HepG2 (cell line): ENCODE data around the gene LILRB2. TPM values are rescaled to one million over a fixed set of nuclear protein-coding genes. Genes with fewer than 3 reads are reported as not detected.

Experiments
- ATAC-seq: fragments of 200-7000 bp; cut with Tn5 transposase; 3 replicates; pipeline ENCODE4 v1.9.1; 2020; ENCODE audit warnings: mild to moderate bottlenecking, moderate library complexity
- BruUV-seq: library from RNA; stranded (reverse); fragments of 400-500 nt; replicated peaks from 2 replicates; lab custom pipeline; 2021; lab: Mats Ljungman, UMichigan
- CTCF ChIA-PET: fragments of 300-600 bp; formaldehyde crosslinking; extraction: SDS; loops from one replicate; lab custom pipeline; 2021; ENCODE audit warnings: low total read pairs, inconsistent platforms, low intra/inter-chr PET ratio; lab: Yijun Ruan, JAX
- POLR2A ChIA-PET: fragments of 350-600 bp; sonication (Branson Sonifier 250); formaldehyde crosslinking; loops from one replicate; lab custom pipeline; 2020; ENCODE audit warnings: antibody characterized with exemption, inconsistent platforms; lab: Yijun Ruan, JAX
- DNase-seq: peaks from one replicate; pipeline ENCODE4 v3.0.0-alpha.2; 2015; ENCODE audit warnings: low spot score
- FAIRE-seq: peaks from 3 replicates; lab custom pipeline; 2011; peaks lifted over from hg19 to GRCh38; lab: Jason Lieb, UNC
- H2AFZ ChIP-seq: one replicate; pipeline ENCODE4 v1.6.1; 2011; ENCODE audit warnings: low read length, inconsistent platforms
- H3K27ac ChIP-seq: fragments of 300-600 bp; 3 replicates; pipeline ENCODE4 v1.8.0; 2011; ENCODE audit warnings: mixed run types, mild to moderate bottlenecking, mixed read lengths, low read length, inconsistent platforms; ENCODE audit not compliant: insufficient read depth; ENCODE audit errors: extremely low read length
- H3K27me3 ChIP-seq, 2 experiments: fragments of 200-600 bp in 1 of 2; 2 replicates in 1 of 2; 3 replicates in 1 of 2; pipeline versions ENCODE4 v1.6.0 to v1.8.0; 2011; ENCODE audit warnings: low read length in 2 of 2, mild to moderate bottlenecking in 2 of 2, moderate library complexity in 2 of 2, inconsistent platforms in 1 of 2; ENCODE audit not compliant: insufficient read depth in 2 of 2, control insufficient read depth in 1 of 2
- H3K36me3 ChIP-seq, 2 experiments: fragments of 200-600 bp in 1 of 2; replicated peaks in 1 of 2; 2 replicates in 1 of 2; 3 replicates in 1 of 2; pipeline versions ENCODE4 v1.5.1 to v1.8.0; 2011; ENCODE audit warnings: low read length in 2 of 2, inconsistent platforms in 1 of 2; ENCODE audit not compliant: insufficient read depth in 2 of 2, control insufficient read depth in 1 of 2
- H3K4me1 ChIP-seq: 2 replicates; pipeline ENCODE4 v1.5.1; 2012; ENCODE audit warnings: low read length, inconsistent platforms; ENCODE audit not compliant: insufficient read depth
- H3K4me2 ChIP-seq: 2 replicates; pipeline ENCODE4 v1.6.0; 2011; ENCODE audit warnings: low read depth, low read length, inconsistent platforms
- H3K4me3 ChIP-seq, 3 experiments: fragments of 200-600 bp in 1 of 3; sonication (generic), shearing (Covaris generic) in 1 of 3; replicated peaks in 1 of 3; 2 replicates each; pipeline ENCODE4 v1.5.1; 2011 to 2016; ENCODE audit warnings: low read length in 3 of 3, inconsistent platforms in 2 of 3, low read depth in 2 of 3, mild to moderate bottlenecking in 2 of 3, control low read depth in 1 of 3, mixed read lengths in 1 of 3; ENCODE audit not compliant: insufficient read depth in 1 of 3
- H3K79me2 ChIP-seq: one replicate; pipeline ENCODE4 v1.6.1; 2011; ENCODE audit warnings: low read length, inconsistent platforms; ENCODE audit not compliant: insufficient read depth
- H3K9ac ChIP-seq: 2 replicates; pipeline ENCODE4 v1.6.0; 2011; ENCODE audit warnings: mild to moderate bottlenecking, low read depth, low read length, inconsistent platforms; ENCODE audit not compliant: insufficient read depth
- H3K9me3 ChIP-seq: 2 replicates; pipeline ENCODE4 v1.5.1; 2012; ENCODE audit warnings: mild to moderate bottlenecking, low read length
- H4K20me1 ChIP-seq: 2 replicates; pipeline ENCODE4 v1.6.0; 2011; ENCODE audit warnings: inconsistent platforms, mild to moderate bottlenecking, low read length, moderate library complexity; ENCODE audit not compliant: insufficient read depth
- HMGA1 ChIP-seq: sonication (generic); formaldehyde crosslinking; conservative IDR thresholded peaks from 2 replicates; pipeline ENCODE4 v1.4.0; 2020; ENCODE audit warnings: missing genetic modification reagents
- IKZF4 ChIP-seq: sonication (generic); formaldehyde crosslinking; IDR thresholded peaks from 2 replicates; pipeline ENCODE4 v1.5.1; 2020; ENCODE audit warnings: borderline replicate concordance, mild to moderate bottlenecking, low read depth, missing genetic modification reagents; ENCODE audit errors: not compliant biosample characterization
- JUNB ChIP-seq: sonication (generic); formaldehyde crosslinking; IDR thresholded peaks from 2 replicates; pipeline ENCODE4 v1.8.0; 2022; ENCODE audit warnings: missing genetic modification reagents, mild to moderate bottlenecking, borderline replicate concordance
- KAT2B ChIP-seq: fragments of 150-350 bp; IDR thresholded peaks from 2 replicates; pipeline ENCODE4 v1.6.1; 2014; ENCODE audit warnings: low read depth, low read length, borderline replicate concordance
- RXRA ChIP-seq: sonication (generic); formaldehyde crosslinking; IDR thresholded peaks from 2 replicates; pipeline ENCODE4 v1.5.1; 2020; ENCODE audit warnings: missing genetic modification reagents
- SNAPC4 ChIP-seq: sonication (generic); formaldehyde crosslinking; IDR thresholded peaks from 2 replicates; pipeline ENCODE4 v1.4.0; 2020; ENCODE audit warnings: mild to moderate bottlenecking, missing genetic modification reagents
- ZNF121 ChIP-seq: sonication (generic); formaldehyde crosslinking; IDR thresholded peaks from 2 replicates; pipeline ENCODE4 v1.5.0; 2020; ENCODE audit warnings: mild to moderate bottlenecking, missing genetic modification reagents
- ZNF354B ChIP-seq: sonication (generic); formaldehyde crosslinking; IDR thresholded peaks from 2 replicates; pipeline ENCODE4 v1.8.0; 2022; ENCODE audit warnings: mild to moderate bottlenecking, missing genetic modification reagents
- ZNF484 ChIP-seq: sonication (generic); formaldehyde crosslinking; IDR thresholded peaks from 2 replicates; pipeline ENCODE4 v1.5.1; 2020; ENCODE audit warnings: mild to moderate bottlenecking, low read depth, missing genetic modification reagents, borderline replicate concordance
- ZNF569 ChIP-seq: sonication (generic); formaldehyde crosslinking; IDR thresholded peaks from 2 replicates; pipeline ENCODE4 v1.5.0; 2020; ENCODE audit warnings: mild to moderate bottlenecking, missing genetic modification reagents, moderate library complexity, borderline replicate concordance
- ZNF782 ChIP-seq: sonication (generic); formaldehyde crosslinking; IDR thresholded peaks from 2 replicates; pipeline ENCODE4 v1.4.0; 2020; ENCODE audit warnings: missing genetic modification reagents, mild to moderate bottlenecking, borderline replicate concordance
- ZNF83 ChIP-seq: sonication (generic); formaldehyde crosslinking; IDR thresholded peaks from 2 replicates; pipeline ENCODE4 v1.4.0; 2020; ENCODE audit warnings: missing genetic modification reagents, mild to moderate bottlenecking, borderline replicate concordance
- WGBS: methylation state at CpG from one replicate; pipeline ENCODE4 v1.1.6; 2017; ENCODE audit warnings: low lambda C conversion rate; 5-methylcytosine and 5-hydroxymethylcytosine counted together
- in situ Hi-C: cut with HindIII; loops from 2 replicates; pipeline ENCODE4 v1.10.0; 2017; ENCODE audit warnings: low pct_unique_long_range_greater_than_20kb; ENCODE audit not compliant: extremely low pct_ligation_motif_present
- intact Hi-C: fragments of 100-400 bp; cut with micrococcal nuclease; formaldehyde crosslinking; loops from one replicate; pipeline ENCODE4 v1.10.0; 2022; ENCODE audit not compliant: unreplicated experiment
- polyA plus RNA-seq, 8 experiments: library from polyadenylated mRNA; depleted of rRNA in 3 of 8; stranded (reverse) in 7 of 8; unstranded in 1 of 8; fragments of >200 nt; fragmentation: Illumina TruSeq in 4 of 8; extraction: Trizol in 4 of 8; gene quantifications; 2 replicates each; pipeline versions ENCODE4 v1.2.1 to v1.2.3, GENCODE V29; 2011 to 2016; ENCODE audit warnings: low read depth in 4 of 8, missing spikeins in 1 of 8, mixed read lengths in 1 of 8; ENCODE audit not compliant: insufficient read depth in 1 of 8
- total RNA-seq, 5 experiments: library from RNA; depleted of rRNA; stranded (reverse); fragments of >200 nt; fragmentation: Illumina TruSeq; extraction: Trizol; gene quantifications; 2 replicates each; pipeline ENCODE4 v1.2.3, GENCODE V29; 2016; ENCODE audit warnings: low read depth in 1 of 5
- TF ChIP-seq, protein P1 (sequence below): sonication (generic); formaldehyde crosslinking; conservative IDR thresholded peaks from 2 replicates; pipeline ENCODE4 v1.8.0; 2022; ENCODE audit warnings: mild to moderate bottlenecking, moderate library complexity, missing genetic modification reagents
- TF ChIP-seq, protein P2 (sequence below): sonication (generic); formaldehyde crosslinking; IDR thresholded peaks from 2 replicates; pipeline ENCODE4 v1.4.0; 2020; ENCODE audit warnings: missing genetic modification reagents
- TF ChIP-seq, protein P3 (sequence below): sonication (generic); formaldehyde crosslinking; IDR thresholded peaks from 2 replicates; pipeline ENCODE4 v1.8.0; 2022; ENCODE audit warnings: low read depth, missing genetic modification reagents

Gene LILRB2
- total and polyA plus RNA-seq, 2 of the 13 experiments (the other 11 are each of a cell fraction or from before 2014, with no cell fraction given): not detected

GRCh38 chr19:54302257-54302656 lies 21.3 kb upstream of the LILRB2 start:
- ATAC-seq: no peak
- H3K9ac ChIP-seq: no peak overlapping the region
- TF ChIP-seq, protein P1, sequence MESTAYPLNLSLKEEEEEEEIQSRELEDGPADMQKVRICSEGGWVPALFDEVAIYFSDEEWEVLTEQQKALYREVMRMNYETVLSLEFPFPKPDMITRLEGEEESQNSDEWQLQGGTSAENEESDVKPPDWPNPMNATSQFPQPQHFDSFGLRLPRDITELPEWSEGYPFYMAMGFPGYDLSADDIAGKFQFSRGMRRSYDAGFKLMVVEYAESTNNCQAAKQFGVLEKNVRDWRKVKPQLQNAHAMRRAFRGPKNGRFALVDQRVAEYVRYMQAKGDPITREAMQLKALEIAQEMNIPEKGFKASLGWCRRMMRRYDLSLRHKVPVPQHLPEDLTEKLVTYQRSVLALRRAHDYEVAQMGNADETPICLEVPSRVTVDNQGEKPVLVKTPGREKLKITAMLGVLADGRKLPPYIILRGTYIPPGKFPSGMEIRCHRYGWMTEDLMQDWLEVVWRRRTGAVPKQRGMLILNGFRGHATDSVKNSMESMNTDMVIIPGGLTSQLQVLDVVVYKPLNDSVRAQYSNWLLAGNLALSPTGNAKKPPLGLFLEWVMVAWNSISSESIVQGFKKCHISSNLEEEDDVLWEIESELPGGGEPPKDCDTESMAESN (CRISPR knock-in tag): no peak
- TF ChIP-seq ZNF569 (CRISPR knock-in tag) (no peak), IKZF4 (no peak), ZNF782 (CRISPR knock-in tag) (no peak), ZNF83 (CRISPR knock-in tag) (no peak), RXRA (no peak), ZNF121 (CRISPR knock-in tag) (no peak), KAT2B (no peak), SNAPC4 (CRISPR knock-in tag) (no peak), ZNF484 (CRISPR knock-in tag) (no peak), ZNF354B (CRISPR knock-in tag) (no peak), JUNB (CRISPR knock-in tag) (no peak), HMGA1 (CRISPR knock-in tag) (no peak)
- TF ChIP-seq, protein P2, sequence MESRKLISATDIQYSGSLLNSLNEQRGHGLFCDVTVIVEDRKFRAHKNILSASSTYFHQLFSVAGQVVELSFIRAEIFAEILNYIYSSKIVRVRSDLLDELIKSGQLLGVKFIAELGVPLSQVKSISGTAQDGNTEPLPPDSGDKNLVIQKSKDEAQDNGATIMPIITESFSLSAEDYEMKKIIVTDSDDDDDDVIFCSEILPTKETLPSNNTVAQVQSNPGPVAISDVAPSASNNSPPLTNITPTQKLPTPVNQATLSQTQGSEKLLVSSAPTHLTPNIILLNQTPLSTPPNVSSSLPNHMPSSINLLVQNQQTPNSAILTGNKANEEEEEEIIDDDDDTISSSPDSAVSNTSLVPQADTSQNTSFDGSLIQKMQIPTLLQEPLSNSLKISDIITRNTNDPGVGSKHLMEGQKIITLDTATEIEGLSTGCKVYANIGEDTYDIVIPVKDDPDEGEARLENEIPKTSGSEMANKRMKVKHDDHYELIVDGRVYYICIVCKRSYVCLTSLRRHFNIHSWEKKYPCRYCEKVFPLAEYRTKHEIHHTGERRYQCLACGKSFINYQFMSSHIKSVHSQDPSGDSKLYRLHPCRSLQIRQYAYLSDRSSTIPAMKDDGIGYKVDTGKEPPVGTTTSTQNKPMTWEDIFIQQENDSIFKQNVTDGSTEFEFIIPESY: no peak
- TF ChIP-seq, protein P3, sequence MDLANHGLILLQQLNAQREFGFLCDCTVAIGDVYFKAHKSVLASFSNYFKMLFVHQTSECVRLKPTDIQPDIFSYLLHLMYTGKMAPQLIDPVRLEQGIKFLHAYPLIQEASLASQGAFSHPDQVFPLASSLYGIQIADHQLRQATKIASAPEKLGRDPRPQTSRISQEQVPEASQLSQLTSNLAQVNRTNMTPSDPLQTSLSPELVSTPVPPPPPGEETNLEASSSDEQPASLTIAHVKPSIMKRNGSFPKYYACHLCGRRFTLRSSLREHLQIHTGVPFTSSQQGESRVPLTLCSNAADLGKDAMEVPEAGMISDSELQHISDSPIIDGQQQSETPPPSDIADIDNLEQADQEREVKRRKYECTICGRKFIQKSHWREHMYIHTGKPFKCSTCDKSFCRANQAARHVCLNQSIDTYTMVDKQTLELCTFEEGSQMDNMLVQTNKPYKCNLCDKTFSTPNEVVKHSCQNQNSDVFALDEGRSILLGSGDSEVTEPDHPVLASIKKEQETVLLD (CRISPR knock-in tag): no peak

More at GRCh38 chr19:54302257-54302656, 21.3 kb upstream of the LILRB2 start:
- intact Hi-C loops: no loop called here
- in situ Hi-C loops: no loop called here
- Histone ChIP-seq H3K27ac (no peak overlapping the region), H2AFZ (no peak overlapping the region), H3K79me2 (no peaks in the 10 kb centered on the region), H3K9me3 (no peaks in the 10 kb centered on the region), H3K4me1 (no peaks in the 10 kb centered on the region), H3K36me3 (no peaks in the 10 kb centered on the region), H3K4me2 (no peak overlapping the region), H3K27me3 (peaks cover 0 to 22% of the 10 kb centered on the region in 2 experiments; a peak in 3 of 5 replicates), H3K4me3 (no peak overlapping the region), H4K20me1 (no peaks in the 10 kb centered on the region)
- POLR2A ChIA-PET: no interaction called here
- FAIRE-seq: no peak
- 43% methylated on average over 4 of the region's 4 CpGs for WGBS
- no TSS peak for BruUV-seq
- DNase-seq: no peak
- CTCF ChIA-PET: no interaction called here
